ENCODE data around the gene ALOXE3.

Gene ALOXE3

DNA sequence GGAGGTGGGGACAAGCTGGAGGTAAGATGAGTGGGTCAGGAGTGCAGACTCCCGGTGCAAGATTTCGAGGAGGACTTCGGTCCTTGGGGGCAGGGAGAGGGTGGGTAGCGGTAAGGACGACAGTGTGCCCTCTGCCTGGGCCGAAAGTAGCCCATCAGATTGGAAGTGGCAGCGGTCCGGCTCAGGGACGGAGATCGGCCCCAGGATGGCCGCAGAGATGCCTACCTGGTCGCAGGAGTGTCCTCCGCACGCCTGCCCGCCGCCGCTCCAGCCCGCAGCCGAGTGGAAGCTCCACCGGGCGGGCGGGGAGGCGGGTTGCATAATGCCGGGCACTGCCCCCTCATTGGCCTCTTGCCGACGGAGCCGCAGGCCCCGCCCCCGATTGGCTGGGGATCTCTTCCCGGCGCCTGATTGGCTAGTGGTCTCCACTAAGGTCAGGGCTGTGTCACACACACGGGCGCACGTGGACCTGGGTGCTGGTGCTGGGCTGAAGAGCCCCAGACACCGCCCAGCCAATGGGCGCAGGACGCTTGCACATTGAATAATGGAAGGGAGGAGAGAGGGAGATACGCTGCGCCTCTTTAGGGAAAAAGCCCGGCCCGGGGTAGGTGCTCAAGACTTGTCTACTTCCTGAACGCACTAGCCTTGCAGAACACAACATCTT is 33.9 kb upstream of the ALOXE3 start, which contains the start of gene PER1:
Gene PER1, minus strand, starts transcription at position 293 of the 664 bp plus-strand sequence. CDS start 1,698 bp downstream, outside the sequence.
- TF ChIP-seq, protein P1, sequence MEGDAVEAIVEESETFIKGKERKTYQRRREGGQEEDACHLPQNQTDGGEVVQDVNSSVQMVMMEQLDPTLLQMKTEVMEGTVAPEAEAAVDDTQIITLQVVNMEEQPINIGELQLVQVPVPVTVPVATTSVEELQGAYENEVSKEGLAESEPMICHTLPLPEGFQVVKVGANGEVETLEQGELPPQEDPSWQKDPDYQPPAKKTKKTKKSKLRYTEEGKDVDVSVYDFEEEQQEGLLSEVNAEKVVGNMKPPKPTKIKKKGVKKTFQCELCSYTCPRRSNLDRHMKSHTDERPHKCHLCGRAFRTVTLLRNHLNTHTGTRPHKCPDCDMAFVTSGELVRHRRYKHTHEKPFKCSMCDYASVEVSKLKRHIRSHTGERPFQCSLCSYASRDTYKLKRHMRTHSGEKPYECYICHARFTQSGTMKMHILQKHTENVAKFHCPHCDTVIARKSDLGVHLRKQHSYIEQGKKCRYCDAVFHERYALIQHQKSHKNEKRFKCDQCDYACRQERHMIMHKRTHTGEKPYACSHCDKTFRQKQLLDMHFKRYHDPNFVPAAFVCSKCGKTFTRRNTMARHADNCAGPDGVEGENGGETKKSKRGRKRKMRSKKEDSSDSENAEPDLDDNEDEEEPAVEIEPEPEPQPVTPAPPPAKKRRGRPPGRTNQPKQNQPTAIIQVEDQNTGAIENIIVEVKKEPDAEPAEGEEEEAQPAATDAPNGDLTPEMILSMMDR (IDR thresholded peaks at IDR 0.05; ENCODE audit: insufficient read depth, low read length, missing control alignments) = no peak
- peak within 1 kb of the TSS; percentile 95 for H3K4me3 ChIP-seq (ENCODE audit: low read depth, low read length)
- ChIA-PET POLR2A (interaction anchor here (0.9 to 1.0 kb wide), 5 partner anchors 13 to 32 kb away, joined by 3 to 8 read pairs (median 4); no protein-coding TSS in a partner anchor), CTCF (interaction anchor here (2.3 to 3.9 kb wide), 3 partner anchors 8 to 33 kb away, joined by 6 to 38 read pairs (median 14); partner anchors contain the start of gene ALOXE3)
- peak; percentile 80 for DNase-seq (ENCODE audit: low read depth, low spot score)

DNA sequence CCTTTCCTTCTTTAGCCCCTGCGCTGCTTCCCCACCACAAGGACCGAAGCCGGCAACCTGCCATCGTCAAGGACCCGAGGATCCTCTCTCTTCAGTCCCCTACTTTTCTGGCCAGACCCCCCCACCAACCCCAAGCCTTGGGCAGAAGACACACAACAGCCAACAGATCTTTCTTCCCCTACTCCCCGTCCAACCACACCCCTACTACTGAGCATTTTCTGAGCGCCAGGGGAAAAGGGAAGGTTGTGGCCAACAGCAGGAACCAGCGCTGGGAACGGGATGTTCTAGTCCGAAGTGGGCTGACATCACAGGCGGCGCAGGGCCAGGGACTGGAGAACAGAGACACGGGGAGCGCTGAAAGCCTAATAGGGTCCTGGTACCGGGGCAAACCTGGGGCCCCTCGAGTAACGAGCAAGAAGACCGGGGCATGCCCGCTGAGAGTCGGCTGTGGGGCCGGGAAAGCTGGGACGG is 33.4 kb upstream of the ALOXE3 start:
- TF ChIP-seq, protein P1 (IDR thresholded peaks at IDR 0.05; ENCODE audit: insufficient read depth, low read length, missing control alignments) = no peak
- POLR2A ChIA-PET = interaction anchor here (0.5 to 1.7 kb wide), 9 partner anchors 8 to 34 kb away, joined by 3 to 9 read pairs (median 4); no protein-coding TSS in a partner anchor
- CTCF ChIA-PET = interaction anchor here (0.7 to 3.9 kb wide), 5 partner anchors 8 to 33 kb away, joined by 3 to 38 read pairs (median 6); partner anchors contain the start of gene ALOXE3
- no peak for DNase-seq (ENCODE audit: low read depth, low spot score)
- peak overlapping the region; percentile 95 for H3K4me3 ChIP-seq (ENCODE audit: low read depth, low read length)

DNA sequence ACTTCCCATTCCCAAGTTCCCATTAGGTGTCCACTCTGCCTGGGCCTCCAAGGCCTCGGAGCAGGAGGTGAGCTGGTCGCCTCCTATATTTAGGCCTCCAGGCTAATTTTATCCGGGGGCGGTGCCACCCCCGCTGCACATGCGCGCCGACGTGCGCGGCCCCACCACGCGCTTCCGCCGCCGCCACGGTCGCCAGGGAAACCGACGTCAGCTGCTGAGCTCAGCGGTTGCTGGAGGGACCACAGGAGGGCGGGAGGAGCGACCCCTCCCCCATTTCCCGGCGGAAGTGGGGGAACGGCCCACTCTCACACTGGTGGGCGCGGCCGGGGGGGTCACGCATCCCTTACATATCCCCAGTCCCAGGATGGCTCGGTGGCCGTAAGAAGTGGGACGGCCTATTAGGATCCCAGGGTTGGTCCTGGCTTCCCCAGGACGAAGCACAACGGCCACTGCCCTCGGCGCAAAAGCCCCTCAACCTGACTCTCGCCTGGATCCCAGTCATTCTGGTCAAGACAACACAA is 32.9 kb upstream of the ALOXE3 start:
- CTCF ChIA-PET = interaction anchor here (0.7 to 3.9 kb wide), 5 partner anchors 9 to 72 kb away, joined by 3 to 38 read pairs (median 5); no protein-coding TSS in a partner anchor
- peak overlapping the region; percentile 95 for H3K4me3 ChIP-seq (ENCODE audit: low read depth, low read length)
- TF ChIP-seq, protein P1 (IDR thresholded peaks at IDR 0.05; ENCODE audit: insufficient read depth, low read length, missing control alignments) = peak; percentile 0
- POLR2A ChIA-PET = interaction anchor here (0.5 to 1.7 kb wide), 6 partner anchors 9 to 225 kb away, joined by 3 to 9 read pairs (median 4); partner anchors contain the start of gene KRABD2
- DNase-seq (ENCODE audit: low read depth, low spot score) = peak; percentile 51

DNA sequence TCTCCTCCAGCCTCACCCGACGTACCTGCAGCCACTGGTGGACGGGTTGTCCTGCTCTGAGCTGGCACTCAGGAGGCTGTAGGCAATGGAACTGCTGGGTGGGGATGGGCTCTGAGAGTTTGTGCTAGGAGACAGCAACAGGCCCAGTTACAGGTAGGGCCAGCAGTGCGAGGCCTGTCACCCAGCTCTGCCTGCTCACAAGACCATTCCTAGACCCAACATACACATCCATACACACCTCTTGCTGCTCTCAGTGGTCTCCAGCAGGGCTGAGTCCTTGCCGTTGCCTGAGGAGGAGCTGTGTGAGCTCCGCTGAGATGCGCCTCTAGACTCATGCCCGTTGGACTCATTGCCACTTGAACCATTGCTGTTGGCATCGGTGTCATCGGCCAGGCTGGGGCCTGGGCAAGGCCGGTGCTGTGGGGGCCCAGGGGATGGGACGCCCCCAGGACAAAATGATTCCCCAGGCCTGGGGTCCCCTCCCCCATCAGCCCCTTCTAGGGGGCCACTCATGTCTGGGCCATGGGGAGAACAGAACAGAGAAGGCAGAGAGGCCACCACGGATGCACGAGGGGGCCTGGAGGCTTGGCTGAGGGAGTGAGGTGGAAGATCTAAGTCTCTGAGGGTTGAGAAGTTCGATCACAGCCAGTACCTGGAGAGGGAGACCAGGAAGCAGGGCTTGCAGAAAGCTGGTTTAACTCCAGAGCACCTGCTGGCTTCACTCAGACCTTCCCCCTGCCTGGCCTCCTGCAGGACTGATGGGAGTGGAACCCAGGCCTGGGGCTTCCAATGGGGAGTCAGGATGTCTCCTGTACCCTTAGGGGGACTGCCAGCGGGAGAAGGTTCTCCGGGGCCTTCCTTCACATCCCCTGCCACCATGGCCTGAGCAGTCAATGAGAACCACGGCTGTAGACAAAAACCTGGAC is 32.1 kb upstream of the ALOXE3 start:
- CTCF ChIA-PET = interaction anchor here (0.7 to 3.9 kb wide), 6 partner anchors 8 to 73 kb away, joined by 3 to 38 read pairs (median 6); partner anchors contain the start of gene ALOXE3
- H3K4me3 ChIP-seq (ENCODE audit: low read depth, low read length) = peak overlapping the region; percentile 95
- TF ChIP-seq, protein P1 (IDR thresholded peaks at IDR 0.05; ENCODE audit: insufficient read depth, low read length, missing control alignments) = no peak
- POLR2A ChIA-PET = interaction anchor here (0.6 to 1.7 kb wide), 5 partner anchors 9 to 226 kb away, joined by 3 to 9 read pairs (median 4); partner anchors contain the start of gene KRABD2
- DNase-seq (ENCODE audit: low read depth, low spot score) = no peak

DNA sequence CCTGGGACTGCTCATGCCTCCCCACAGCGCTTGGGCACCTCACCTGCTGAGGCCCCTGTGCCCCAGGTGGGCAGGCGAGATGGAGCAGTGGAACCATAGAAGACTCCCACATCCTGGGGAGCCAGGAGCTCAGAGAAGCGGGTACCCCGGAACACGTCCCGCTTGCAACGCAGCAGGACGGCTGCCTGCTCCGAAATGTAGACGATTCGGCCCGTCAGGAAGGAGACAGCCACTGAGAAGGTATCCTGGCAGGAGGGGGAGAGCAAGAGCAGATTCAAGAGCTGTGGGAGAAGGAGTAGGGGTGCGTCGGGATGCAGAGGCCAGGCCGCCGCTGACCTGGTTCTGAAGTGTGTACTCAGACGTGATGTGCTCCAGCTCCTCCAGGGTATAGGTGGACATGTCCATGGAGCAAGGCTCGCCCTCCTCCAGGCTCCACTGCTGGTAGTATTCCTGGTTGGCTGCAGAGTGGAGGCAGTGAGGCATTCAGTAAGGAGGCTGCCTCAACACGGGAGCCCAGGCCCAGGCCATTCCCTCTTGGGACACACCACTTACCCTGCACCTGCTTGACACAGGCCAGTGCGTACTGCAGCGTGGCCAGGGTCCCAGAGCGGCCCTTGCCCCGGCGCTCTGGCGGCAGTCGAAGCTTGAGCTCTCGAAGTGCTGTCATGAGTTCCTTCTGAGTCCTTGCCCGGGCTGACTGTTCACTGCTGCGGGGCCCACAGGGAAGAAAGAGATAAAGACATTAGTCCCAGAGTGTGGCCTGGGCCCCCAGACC is 31.3 kb upstream of the ALOXE3 start:
- H3K4me3 ChIP-seq (ENCODE audit: low read depth, low read length) = no peak overlapping the region
- ChIA-PET POLR2A (interaction anchor here (0.7 to 1.7 kb wide), 2 partner anchors 9 to 11 kb away, joined by 5 to 9 read pairs; no protein-coding TSS in a partner anchor), CTCF (interaction anchor here (0.7 to 3.9 kb wide), 3 partner anchors 9 to 32 kb away, joined by 3 to 38 read pairs (median 8); partner anchors contain the start of gene ALOXE3)
- no peak for DNase-seq (ENCODE audit: low read depth, low spot score)
- TF ChIP-seq, protein P1 (IDR thresholded peaks at IDR 0.05; ENCODE audit: insufficient read depth, low read length, missing control alignments) = no peak
